Effector memory CD4-positive, alpha-beta T cell (primary cell): ENCODE measurements around the gene ABCA2.
A peak's percentile ranks its signal among the peaks of the same experiment; 100 is the strongest.

ENCODE experiments used
- DNase-seq, 3 donors: peaks; one replicate each; pipeline ENCODE4 v3.0.0-alpha.2; 2020
- H3K27ac ChIP-seq: 2 replicates; pipeline ENCODE4 v1.7.0; 2013; ENCODE audit warnings: mild to moderate bottlenecking, low read length, moderate library complexity; ENCODE audit not compliant: insufficient read depth, poor library complexity, severe bottlenecking
- H3K27me3 ChIP-seq: replicated peaks from 2 replicates; pipeline ENCODE4 v1.7.0; 2013; ENCODE audit warnings: mild to moderate bottlenecking, low read length; ENCODE audit not compliant: insufficient read depth, control insufficient read depth, poor library complexity, severe bottlenecking
- H3K36me3 ChIP-seq: 2 replicates; pipeline ENCODE4 v1.7.0; 2013; ENCODE audit warnings: mild to moderate bottlenecking, low read length, moderate library complexity; ENCODE audit not compliant: control insufficient read depth, insufficient read depth
- H3K4me1 ChIP-seq: 2 replicates; pipeline ENCODE4 v1.7.0; 2013; ENCODE audit warnings: low read length, mild to moderate bottlenecking; ENCODE audit not compliant: control insufficient read depth, insufficient read depth, poor library complexity, severe bottlenecking
- H3K4me3 ChIP-seq: 2 replicates; pipeline ENCODE4 v1.7.0; 2013; ENCODE audit warnings: low read length, low read depth, mild to moderate bottlenecking; ENCODE audit not compliant: insufficient read depth, poor library complexity, severe bottlenecking
- H3K9me3 ChIP-seq: 2 replicates; pipeline ENCODE4 v1.7.0; 2013; ENCODE audit warnings: mild to moderate bottlenecking, low read length, moderate library complexity; ENCODE audit not compliant: control insufficient read depth

The ABCA2 gene

GRCh38 chr9:136972743-136973142 lies 55.3 kb downstream of the ABCA2 start:
- H3K4me3 ChIP-seq = no peak overlapping the region
- no peaks in the 10 kb centered on the region for H3K36me3 ChIP-seq
- no peaks in the 10 kb centered on the region for H3K27me3 ChIP-seq
- H3K27ac ChIP-seq = no peak overlapping the region
- H3K4me1 ChIP-seq = peaks cover 38% of the 10 kb centered on the region
- no peak for DNase-seq
- no peaks in the 10 kb centered on the region for H3K9me3 ChIP-seq

GRCh38 chr9:136972335-136972734 lies 55.7 kb downstream of the ABCA2 start:
- Histone ChIP-seq H3K27ac (no peak overlapping the region), H3K36me3 (no peaks in the 10 kb centered on the region), H3K4me1 (peaks cover 34% of the 10 kb centered on the region), H3K4me3 (no peak overlapping the region), H3K27me3 (no peaks in the 10 kb centered on the region), H3K9me3 (no peaks in the 10 kb centered on the region)
- DNase-seq = no peak

GRCh38 chr9:136971746-136972145 lies 56.3 kb downstream of the ABCA2 start:
- Histone ChIP-seq H3K4me3 (no peak overlapping the region), H3K27ac (no peak overlapping the region), H3K36me3 (no peaks in the 10 kb centered on the region), H3K4me1 (peaks cover 31% of the 10 kb centered on the region), H3K9me3 (no peaks in the 10 kb centered on the region), H3K27me3 (no peaks in the 10 kb centered on the region)
- DNase-seq = no peak

GRCh38 chr9:136970361-136970760 lies 57.7 kb downstream of the ABCA2 start:
- no peaks in the 10 kb centered on the region for H3K36me3 ChIP-seq
- no peak for DNase-seq
- H3K27ac ChIP-seq = no peak overlapping the region
- no peaks in the 10 kb centered on the region for H3K9me3 ChIP-seq
- H3K4me1 ChIP-seq = peaks cover 27% of the 10 kb centered on the region
- no peak overlapping the region for H3K4me3 ChIP-seq
- H3K27me3 ChIP-seq = no peaks in the 10 kb centered on the region

- DNase-seq = no peak
- Histone ChIP-seq H3K27me3 (no peaks in the 10 kb centered on the region), H3K4me1 (peaks cover 26% of the 10 kb centered on the region), H3K27ac (no peak overlapping the region), H3K4me3 (no peak overlapping the region), H3K9me3 (no peaks in the 10 kb centered on the region), H3K36me3 (no peaks in the 10 kb centered on the region)
Observed at GRCh38 chr9:136969774-136970173, 58.3 kb downstream of the ABCA2 start.

- H3K36me3 ChIP-seq = no peaks in the 10 kb centered on the region
- no peak overlapping the region for H3K4me3 ChIP-seq
- peaks cover 26% of the 10 kb centered on the region for H3K4me1 ChIP-seq
- DNase-seq = no peak
- H3K27me3 ChIP-seq = no peaks in the 10 kb centered on the region
- H3K9me3 ChIP-seq = no peaks in the 10 kb centered on the region
- H3K27ac ChIP-seq = no peak overlapping the region
Observed at GRCh38 chr9:136969150-136969549, 58.9 kb downstream of the ABCA2 start.

- no peak overlapping the region for H3K27ac ChIP-seq
- H3K4me3 ChIP-seq = no peak overlapping the region
- no peaks in the 10 kb centered on the region for H3K27me3 ChIP-seq
- no peaks in the 10 kb centered on the region for H3K36me3 ChIP-seq
- no peak for DNase-seq
- no peaks in the 10 kb centered on the region for H3K9me3 ChIP-seq
- peaks cover 26% of the 10 kb centered on the region for H3K4me1 ChIP-seq
Observed at GRCh38 chr9:136968333-136969127, 59.5 kb downstream of the ABCA2 start.

GRCh38 chr9:136965771-136966484 lies 62.1 kb downstream of the ABCA2 start:
- peak overlapping the region; percentile 13 for H3K4me3 ChIP-seq
- no peaks in the 10 kb centered on the region for H3K27me3 ChIP-seq
- peaks cover 42% of the 10 kb centered on the region for H3K4me1 ChIP-seq
- no peaks in the 10 kb centered on the region for H3K9me3 ChIP-seq
- H3K36me3 ChIP-seq = no peaks in the 10 kb centered on the region
- DNase-seq = peak; percentile 20 to 63 (median 33)
- H3K27ac ChIP-seq = peak overlapping the region; percentile 50

- DNase-seq = no peak
- Histone ChIP-seq H3K9me3 (no peaks in the 10 kb centered on the region), H3K27me3 (no peaks in the 10 kb centered on the region), H3K36me3 (no peaks in the 10 kb centered on the region), H3K27ac (peak overlapping the region; percentile 18), H3K4me3 (no peak overlapping the region), H3K4me1 (peaks cover 49% of the 10 kb centered on the region)
Observed at GRCh38 chr9:136964833-136965422, 63.1 kb downstream of the ABCA2 start.

GRCh38 chr9:136964171-136964689 lies 63.8 kb downstream of the ABCA2 start:
- Histone ChIP-seq H3K4me1 (peaks cover 56% of the 10 kb centered on the region), H3K36me3 (no peaks in the 10 kb centered on the region), H3K27ac (peak overlapping the region; percentile 18), H3K27me3 (no peaks in the 10 kb centered on the region), H3K9me3 (no peaks in the 10 kb centered on the region), H3K4me3 (no peak overlapping the region)
- no peak for DNase-seq
